Stimulated activated CD4-positive, alpha-beta T cell treated with anti-CD3 and anti-CD28 coated beads, Interleukin-4, amount 100 ng/mL, for 1 hour (primary cell): ENCODE data around the gene C1QL3.
A peak's percentile ranks its signal among the peaks of the same experiment; 100 is the strongest.

Experiments
- DNase-seq: peaks from one replicate; pipeline ENCODE4 v3.0.0-alpha.2; 2020

C1QL3 gene

DNA sequence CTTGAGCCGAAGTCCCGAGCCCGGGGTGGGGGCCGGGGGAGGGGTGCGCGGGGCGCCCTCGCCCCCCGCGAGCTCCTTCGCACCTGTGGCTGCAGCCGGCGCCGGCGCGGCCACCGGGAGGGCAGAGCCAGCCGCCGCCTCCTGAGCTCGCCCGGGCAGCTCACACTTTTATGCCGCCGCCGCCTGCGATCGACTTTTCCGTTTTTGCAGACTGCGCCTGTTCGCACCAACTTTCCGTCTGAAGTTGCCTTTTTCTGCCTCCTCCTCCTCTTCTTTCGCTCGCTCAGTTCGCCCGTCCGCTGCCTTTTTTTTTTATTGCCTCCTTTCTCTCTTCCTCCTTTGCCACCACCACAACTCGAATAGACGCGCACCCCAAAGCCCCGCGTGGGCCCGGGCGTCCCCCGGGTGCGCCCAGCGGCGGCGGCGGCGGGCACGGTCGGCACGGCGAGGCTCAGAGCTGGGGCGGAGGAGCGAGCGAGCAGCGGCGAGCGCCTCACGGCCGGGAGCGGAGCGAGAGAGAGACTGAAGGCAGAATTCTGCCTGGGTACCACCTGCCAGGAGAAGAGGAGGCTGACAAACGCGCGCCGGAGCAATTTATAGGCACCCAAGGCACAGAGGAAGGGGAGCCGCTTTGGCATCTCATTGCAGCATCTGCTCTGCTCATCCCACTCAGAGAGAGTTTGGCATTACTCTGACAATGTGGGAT, at the start of gene C1QL3:
Gene C1QL3, minus strand, starts transcription at position 569 of the 706 bp plus-strand sequence. CDS start 814 bp downstream, outside the sequence.
- DNase-seq, result peak; percentile 19

GRCh38 chr10:16570731-16571130, 49.1 kb upstream of the C1QL3 start:
- no peak for DNase-seq

GRCh38 chr10:16566202-16566805, 44.6 kb upstream of the C1QL3 start:
- DNase-seq, result no peak

GRCh38 chr10:16565604-16566003, 43.9 kb upstream of the C1QL3 start:
- DNase-seq, result no peak

DNA sequence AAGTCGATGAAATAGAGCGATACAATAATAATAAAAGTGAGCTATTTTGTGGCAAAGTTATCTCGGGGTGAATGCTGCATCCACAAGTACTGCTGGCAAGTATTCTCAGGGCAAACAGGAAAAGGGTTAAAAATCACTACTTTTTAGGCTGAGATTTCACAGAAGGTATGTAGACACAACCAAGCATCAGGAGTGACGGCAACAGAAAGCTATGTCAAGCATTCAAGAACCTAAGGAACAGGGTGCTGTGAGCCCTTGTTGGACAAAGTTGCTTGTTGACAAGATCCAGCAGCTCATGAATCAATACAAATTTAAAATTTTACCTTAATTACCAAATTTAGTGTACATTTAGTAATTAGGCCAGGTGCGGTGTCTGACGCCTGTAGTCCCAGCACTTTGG, 41.2 kb upstream of the C1QL3 start:
- no peak for DNase-seq

DNA sequence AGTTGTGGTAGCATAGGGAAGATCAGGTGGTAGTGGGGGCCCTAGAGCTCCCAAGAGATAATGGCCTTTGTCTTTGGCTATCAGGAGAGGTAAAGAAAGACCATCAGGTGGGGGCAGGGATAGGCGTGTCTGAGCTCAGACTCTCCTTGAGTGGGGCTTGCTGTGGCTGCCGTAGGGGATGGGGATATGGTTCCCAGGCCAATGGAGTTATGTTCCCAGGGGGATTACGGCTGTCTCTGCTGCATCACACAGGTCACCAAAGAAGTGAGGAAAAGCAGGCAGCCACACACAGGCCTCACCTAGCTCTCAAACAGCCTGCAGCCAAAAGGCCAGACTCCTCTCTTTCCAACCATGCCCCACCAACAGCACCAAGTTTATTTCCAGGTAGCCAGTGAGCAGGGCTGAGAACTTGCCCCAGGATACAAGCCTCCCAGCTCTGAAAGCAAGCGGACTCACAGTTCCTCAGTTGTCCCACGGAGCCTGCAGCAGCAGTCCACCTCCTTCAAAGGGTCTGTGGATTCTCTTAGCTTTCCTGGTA, 37.6 kb upstream of the C1QL3 start:
- DNase-seq, result no peak

GRCh38 chr10:16547973-16548372, 26.3 kb upstream of the C1QL3 start:
- no peak for DNase-seq

DNA sequence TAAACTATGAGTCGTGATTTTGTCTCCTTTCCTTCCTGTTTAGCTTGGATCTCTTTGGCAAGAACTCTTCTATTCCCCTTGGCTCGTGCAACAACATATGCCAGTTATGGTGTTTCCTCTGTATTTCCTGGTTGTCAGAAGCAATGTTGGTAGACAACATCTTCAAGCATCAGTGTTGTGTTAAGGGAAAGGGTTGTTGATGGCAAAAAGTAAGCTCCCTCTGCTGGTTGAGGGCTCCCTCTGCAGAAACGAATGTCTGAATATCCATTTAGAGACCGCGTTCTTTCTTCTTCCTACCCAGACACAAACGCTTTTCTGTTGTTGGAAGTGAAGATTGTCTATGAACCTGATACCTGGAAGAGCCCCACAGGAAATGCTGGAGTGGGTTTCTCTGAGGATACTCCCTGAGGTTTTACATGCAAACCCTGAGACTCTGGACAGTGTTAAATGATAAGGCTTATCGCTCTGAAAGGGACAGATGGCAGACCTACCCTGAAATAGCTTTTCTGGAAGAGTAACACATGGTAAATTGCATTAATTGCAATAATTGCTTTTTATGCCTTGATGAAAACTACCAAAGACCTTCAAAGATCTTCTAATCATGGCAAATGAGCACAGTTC, 23.5 kb upstream of the C1QL3 start:
- no peak for DNase-seq

- no peak for DNase-seq
These were observed 22.9 kb upstream of the C1QL3 start for GRCh38 chr10:16544591-16544990.

GRCh38 chr10:16544099-16544498, 22.4 kb upstream of the C1QL3 start:
- no peak for DNase-seq

- DNase-seq, result no peak
These were observed 14.5 kb upstream of the C1QL3 start for GRCh38 chr10:16536155-16536554.

DNA sequence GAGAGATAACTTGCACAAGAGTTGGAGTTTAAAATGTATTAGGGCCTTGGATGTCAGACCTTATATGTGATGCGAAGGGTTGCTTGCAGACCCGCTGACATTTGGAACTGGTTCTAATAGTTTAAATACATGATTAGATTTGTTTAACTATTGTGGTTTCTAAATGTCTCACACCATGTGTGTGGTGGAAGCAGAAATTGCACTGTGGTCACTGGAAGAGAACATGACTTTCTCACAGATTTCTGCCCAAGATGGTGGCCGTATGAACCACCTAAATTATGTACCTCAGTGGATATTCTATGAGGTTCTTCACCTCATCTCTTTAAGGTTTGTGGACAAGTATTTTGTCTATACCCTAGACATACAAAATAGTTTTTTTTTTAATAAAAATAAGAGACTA, 8.2 kb upstream of the C1QL3 start:
- DNase-seq, result no peak

GRCh38 chr10:16527452-16527851, 5.8 kb upstream of the C1QL3 start:
- no peak for DNase-seq

DNA sequence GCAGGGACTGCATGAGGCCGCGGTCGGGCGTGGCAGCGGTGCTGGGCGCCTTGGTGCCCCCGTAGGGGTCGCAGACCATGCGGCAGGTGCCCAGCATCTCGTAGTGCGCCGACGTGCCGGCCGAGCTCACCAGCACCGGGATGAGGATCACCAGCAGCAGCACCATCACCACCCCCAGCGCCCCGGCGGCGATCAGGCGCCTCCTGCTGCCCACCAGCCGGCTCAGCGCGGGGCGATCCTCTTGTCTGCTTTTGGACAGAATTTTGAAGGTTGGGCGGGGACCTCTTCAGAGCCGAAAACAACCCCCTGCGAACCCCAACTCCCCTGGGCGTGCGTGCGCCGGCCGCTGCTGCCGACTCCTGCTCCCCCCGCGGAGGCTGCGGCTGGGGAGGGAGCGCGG, 779 bp downstream of the C1QL3 start:
- peak; percentile 39 for DNase-seq

GRCh38 chr10:16519908-16520861, 1.5 kb downstream of the C1QL3 start:
- DNase-seq, result no peak

- DNase-seq, result no peak
These were observed 2.3 kb downstream of the C1QL3 start for GRCh38 chr10:16519250-16519907.

DNA sequence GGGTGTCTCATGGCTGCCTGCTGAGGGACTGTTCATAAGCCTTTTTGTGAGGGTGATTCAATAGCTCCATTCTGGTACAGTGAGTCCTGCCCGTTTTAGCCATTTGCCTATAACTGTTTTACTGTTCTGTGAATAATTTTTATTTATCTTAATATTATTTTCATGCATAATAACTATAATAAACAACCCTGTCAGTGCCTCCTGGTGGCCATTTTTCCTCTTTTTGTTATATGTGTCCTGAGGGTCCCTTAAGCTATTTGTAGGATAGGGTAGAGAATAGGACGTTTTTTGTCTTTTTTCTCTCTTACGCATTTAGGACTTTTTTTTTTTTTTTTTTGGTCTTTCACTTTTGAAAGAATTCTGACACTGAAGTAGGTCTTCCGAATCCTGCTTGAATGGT, 2.9 kb downstream of the C1QL3 start:
- no peak for DNase-seq

- DNase-seq, result no peak
These were observed 10.8 kb downstream of the C1QL3 start for GRCh38 chr10:16510843-16511242.

GRCh38 chr10:16509996-16510395, 11.7 kb downstream of the C1QL3 start:
- DNase-seq, result no peak

DNA sequence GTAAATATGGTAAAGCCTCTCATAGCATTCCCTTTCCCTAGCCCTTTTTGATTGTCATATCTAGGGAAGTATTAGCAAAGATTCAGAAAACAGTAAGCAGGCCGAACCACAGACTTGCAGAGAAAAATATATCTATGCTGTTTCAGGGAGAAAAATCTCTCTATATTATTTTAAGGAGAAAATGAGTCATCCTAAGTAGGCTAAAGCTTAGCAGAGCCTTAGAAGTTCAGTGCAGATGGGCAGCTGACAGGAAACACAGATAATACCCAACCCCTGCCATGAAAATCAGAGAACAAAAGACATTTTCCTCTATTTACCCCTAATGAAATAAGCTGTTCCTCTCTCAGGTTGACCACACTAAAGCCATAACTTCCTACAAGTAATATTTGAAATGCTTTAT, 16.5 kb downstream of the C1QL3 start:
- no peak for DNase-seq

DNA sequence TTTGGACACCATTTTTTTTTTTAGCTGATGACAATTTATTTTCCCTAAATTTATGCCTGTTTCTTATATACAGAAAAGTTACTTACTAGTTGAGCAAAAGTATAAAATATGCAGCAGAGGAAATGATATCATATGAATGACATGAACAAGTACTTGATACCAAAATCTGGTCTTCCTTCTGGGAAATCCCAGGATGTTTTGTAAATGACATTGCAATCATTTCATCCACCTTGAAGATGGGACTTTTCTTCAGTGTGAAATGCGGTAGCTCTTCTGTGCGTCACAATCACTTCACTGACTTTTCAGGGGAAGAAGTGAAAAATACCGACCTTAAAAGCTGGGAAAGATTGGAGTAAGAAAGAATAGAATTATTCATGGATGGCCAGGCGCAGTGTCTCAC, 23.8 kb downstream of the C1QL3 start:
- DNase-seq, result no peak

GRCh38 chr10:16493884-16494536, 27.7 kb downstream of the C1QL3 start:
- DNase-seq, result no peak
